A204.1 (cell line): ENCODE measurements around the gene PER3.

Source experiments
- FAIRE-seq: peaks from 2 replicates; lab custom pipeline; 2012; peaks lifted over from hg19 to GRCh38; lab: Jason Lieb, UNC

The PER3 gene

DNA sequence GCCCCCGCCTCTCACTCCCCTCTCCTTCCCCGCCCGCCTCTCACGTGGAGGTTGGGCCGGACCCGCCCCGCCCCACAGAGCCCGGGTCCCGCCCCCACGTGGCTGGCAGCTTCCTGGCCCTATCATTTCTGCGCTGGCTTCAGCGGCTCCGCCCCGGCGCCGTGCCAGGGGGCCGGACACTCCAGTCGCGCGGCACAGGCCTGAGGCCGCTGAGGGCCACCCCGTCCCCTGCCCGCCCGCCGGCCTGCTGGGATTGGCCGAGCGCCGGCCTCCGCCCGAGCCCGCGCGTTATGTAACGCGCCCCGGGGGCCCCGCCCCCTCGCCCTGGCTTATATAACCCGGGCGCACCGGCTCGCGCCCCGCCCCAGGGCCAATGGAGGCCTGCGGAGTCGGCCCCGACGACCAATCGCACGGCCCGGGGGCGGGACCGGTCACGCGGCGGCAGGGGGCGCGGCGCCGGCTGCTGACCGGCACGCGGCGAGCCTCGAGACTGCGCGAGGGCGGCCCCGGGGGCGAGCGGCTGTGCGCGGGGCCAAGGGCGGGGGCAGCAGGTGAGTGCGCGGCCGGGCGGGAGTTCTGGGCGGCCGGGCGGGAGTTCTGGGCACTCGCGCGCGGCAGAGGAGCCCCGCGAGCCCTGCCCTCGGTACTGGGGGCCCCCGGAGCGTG is at the start of gene PER3:
Gene PER3, plus strand, starts transcription at position 466 of the 666 bp plus-strand sequence. CDS start 587 bp downstream, outside the sequence.
- FAIRE-seq = no peak

DNA sequence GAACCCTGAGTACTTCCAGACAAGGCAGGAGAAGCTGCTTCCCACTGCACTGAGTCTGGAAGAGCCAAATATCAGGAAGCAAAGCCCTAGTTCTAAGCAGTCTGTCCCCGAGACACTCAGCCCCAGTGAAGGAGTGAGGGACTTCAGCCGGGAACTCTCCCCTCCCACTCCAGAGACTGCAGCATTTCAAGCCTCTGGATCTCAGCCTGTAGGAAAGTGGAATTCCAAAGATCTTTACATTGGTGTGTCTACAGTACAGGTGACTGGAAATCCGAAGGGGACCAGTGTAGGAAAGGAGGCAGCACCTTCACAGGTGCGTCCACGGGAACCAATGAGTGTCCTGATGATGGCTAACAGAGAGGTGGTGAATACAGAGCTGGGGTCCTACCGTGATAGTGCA is 46.0 kb upstream of the PER3 start:
- no peak for FAIRE-seq

DNA sequence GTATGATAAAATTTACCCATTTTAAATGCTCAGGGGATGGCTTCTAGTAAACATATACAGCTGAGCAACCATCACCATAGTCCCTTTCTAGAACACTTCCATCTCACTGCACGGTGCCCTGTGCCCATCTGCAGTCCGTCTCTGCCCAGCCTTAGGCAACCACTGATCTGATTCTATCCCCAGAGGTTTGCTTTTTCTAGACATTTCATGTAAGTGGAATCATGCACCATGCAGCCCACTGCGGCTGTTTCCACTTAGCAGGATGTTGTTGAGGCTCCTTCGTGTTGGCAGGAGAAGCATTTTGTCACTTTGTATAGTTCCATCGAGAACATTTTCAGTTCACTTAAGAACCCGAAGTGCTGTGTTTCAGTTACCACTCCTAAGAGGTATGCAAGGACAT is 40.7 kb upstream of the PER3 start:
- no peak for FAIRE-seq

DNA sequence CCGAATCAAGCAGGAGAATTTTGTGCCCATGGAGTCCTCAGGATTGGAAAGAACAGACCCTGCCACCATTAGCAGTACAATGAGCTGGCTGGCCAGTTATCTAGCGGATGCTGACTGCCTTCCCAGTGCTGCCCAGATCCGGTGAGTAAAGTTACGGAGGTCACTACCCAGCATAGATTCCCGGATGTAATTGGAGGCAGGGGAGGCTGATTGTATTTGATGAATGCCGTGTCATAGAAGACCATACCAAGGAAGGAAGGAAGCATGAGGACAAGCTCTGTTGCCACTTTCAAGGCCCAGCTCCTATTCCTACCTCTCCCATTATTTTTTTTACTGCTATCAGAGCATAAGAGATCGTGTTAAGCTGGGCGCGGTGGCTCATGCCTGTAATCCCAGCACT is 39.2 kb upstream of the PER3 start:
- no peak for FAIRE-seq

DNA sequence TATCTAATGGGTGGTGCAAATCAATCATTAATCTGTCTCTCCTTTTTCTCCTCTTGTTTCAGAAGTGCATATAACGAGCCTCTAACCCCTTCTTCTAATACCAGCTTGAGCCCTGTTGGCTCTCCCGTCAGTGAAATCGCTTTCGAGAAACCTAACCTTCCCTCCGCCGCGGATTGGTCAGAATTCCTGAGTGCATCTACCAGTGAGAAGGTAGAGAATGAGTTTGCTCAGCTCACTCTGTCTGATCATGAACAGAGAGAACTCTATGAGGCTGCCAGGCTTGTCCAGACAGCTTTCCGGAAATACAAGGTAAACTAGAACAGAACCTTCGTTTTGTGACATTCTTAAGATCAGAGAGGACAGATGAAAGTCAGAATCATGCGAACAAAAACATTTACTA is 38.3 kb upstream of the PER3 start:
- no peak for FAIRE-seq

DNA sequence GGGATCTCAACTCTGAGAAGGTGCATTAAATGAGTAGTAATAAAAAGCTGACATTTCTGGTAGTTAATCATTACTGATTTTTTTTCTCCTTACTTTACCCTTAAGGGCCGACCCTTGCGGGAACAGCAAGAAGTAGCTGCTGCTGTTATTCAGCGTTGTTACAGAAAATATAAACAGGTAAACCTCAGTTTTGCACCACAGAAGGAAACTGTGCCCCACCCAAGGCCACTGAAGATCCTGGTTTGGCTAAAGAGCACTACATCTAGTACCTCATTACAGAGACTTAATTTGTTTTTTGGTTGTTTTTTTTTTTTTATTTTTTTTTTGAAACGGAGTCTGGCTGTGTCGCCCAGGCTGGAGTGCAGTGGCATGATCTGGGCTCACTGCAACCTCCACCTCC is 36.5 kb upstream of the PER3 start:
- FAIRE-seq = no peak

DNA sequence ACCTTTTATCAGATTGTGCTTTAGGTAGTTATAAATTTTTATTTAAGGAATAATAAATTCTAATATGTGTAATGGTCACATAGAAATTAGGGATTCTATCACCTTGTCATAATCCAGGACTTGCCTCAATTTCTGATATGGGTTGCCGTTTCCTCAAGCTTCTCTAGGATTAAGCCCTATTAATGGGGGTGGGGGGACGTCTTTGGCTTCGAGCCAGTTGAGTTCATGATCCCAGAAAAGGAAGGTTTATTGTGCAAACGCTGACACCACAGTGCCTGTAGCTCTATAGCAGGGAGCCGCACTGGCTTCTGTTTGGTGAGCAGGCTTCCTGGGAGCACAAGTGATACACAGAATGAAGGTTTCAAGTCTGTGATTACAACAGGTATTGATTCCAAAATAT is 35.0 kb upstream of the PER3 start:
- FAIRE-seq = no peak

DNA sequence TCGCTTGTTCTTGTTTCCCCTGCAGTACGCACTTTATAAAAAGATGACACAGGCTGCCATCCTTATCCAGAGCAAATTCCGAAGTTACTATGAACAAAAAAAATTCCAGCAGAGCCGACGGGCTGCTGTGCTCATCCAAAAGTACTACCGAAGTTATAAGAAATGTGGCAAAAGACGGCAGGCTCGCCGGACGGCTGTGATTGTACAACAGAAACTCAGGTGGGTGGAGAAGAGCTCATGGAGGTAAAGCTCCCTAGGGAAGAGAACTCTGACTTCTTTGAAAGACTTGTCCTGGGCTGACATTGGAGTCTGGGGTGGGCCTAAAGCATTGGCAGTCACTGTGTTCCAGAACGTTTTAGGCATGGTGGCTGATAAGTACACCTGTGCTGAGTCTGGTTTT is 32.9 kb upstream of the PER3 start:
- no peak for FAIRE-seq

DNA sequence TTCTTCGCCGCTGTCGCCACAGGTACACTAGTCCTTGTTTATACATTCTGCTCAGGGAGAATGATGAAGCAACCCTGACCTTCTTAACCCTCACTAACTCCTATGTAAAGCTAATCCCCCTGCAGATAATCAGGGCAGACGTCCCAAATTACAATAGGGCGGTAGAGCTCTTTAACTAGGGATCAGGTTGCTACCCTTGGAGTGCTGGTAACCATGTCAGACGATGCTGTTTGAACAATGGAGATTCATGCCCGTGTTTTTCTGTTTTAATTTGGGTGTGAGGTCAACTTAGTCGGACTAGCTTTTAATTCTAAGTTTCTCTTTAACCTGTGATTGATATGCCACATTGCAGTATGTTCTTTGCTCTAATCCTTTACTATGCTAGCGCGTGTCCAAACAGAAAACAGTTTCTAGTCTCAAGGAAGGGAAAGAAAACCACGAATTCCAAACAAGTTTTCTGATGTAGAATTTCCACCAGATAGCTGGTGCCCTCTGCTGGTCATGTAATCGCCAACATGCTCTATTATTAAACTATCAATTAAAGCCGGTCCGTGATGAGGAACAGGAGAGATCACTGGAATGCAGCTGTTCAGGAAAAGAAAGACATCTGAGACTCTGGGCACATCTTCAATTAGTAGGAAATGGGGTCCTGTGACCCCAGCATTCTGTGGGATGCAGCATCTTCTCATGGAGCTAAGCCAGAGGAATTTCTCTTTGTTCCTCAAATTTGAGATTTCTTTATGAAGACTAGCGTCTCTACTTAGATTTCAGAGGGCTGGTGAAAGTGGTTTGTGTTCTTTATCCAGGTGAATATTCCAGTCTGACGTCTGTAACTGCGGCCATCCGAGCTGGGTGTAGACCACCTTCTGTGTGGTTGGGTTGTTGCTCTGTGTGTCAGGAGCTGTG is 31.3 kb upstream of the PER3 start:
- peak; percentile 96 for FAIRE-seq

DNA sequence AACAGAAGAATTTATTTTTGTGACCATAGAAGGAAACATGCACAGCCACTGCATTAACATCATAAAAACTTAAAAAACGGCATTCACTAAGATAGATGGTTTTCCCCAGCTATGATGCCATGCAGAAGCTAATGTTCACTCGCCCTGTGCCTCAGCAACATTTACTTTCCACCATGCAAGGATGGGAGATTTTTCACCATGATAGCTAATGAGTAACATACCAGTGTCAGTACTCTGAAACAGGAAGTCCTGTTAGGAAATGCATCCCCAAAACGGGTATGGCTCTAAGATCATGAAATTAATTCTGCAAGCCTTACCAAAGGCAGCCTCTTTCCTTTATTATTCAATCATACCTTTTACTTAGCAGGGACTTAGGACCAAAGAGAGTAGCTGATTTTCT is 30.4 kb upstream of the PER3 start:
- FAIRE-seq = no peak

DNA sequence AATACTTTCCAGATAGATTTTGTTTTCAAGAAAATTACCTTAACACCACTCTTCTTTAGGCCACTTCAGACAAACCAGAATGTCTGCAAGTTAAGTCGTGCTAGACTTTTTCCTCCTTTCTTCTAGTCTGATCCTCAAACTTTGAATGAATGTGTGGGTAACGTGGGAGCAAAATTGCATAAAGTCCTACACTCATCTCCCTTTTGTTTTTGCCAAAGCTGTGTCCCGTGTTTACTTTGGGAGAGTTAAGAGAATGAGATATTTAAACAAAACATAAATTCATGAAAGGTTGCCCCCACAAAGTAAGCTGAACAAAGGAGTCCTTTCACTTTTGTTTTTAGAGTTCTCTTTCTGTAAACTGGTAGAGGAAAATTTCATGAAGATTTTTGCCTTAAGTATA is 29.9 kb upstream of the PER3 start:
- no peak for FAIRE-seq

DNA sequence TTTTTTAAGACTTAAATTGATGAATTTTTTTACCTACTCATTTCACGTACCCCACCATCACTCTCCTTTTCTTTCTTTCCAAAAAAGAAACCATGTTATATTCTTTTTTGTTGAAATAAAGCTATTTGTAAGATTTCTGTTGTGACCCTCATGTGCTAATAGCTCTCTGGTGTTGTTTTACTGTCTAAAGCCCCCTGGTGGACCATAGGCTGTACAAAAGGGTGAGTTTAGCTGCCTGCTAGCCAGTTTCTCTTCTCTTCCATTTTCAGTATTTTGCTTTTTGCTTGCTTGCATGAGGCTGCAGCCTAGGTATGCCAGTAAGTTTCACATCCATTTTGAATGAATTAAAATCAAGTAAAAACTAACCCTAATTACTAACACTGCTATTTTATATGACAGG is 28.6 kb upstream of the PER3 start:
- FAIRE-seq = no peak

DNA sequence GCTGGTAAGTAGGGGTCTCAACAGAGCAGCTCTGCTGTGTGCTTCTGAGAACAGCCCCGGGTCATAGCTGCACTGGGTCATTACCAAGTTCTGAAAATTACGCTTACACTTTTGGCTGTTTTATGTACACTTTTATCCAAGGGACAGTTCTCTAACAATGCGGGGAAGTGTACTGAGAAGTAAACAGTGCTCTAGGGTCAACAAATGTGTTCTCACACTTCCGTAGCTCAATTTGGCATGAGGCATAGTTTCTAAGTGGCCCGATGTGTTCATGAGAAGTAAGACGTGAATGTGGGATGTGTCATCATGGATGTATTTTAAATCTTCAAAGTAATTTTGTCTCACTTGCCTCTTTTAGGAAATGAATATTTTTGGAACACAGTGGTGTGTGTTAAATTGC is 23.8 kb upstream of the PER3 start:
- no peak for FAIRE-seq

DNA sequence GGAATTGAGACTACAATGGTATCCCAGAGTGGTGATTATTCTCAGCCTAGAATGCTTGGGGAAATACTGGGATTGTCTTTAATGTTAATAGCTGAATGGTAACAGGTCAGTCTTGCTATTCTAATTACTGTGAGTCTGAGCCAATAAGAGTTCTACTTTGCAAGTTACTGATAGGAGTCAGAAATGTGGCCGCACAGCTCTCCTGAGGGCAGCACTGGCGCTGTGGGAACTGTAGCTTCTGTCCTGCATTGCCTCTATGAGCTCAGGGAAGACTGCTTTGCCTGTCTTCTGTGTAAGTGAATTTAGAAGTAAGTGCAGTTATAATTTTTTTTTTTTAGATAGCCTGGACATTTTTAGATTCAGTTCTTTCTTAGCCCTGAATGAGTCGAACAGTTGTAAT is 23.0 kb upstream of the PER3 start:
- no peak for FAIRE-seq

DNA sequence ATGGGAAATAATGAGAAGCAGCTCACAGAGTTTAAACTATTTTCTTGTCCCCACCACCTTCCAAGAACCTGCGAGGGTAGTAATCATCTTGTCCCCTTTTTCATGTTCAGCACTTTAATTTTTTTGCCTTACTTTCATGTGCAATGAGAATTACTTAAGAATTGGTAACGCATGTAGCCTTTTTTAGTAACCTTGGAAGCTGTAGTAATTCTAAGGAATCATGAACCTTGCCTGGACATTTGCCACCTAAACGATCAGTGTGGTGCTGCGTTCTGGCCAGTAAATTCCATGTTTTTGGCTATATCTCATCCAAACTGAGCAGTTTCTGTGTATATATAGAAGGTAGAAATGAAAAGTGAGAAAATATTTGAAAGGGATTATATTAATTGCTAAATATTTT is 16.9 kb upstream of the PER3 start:
- FAIRE-seq = no peak

DNA sequence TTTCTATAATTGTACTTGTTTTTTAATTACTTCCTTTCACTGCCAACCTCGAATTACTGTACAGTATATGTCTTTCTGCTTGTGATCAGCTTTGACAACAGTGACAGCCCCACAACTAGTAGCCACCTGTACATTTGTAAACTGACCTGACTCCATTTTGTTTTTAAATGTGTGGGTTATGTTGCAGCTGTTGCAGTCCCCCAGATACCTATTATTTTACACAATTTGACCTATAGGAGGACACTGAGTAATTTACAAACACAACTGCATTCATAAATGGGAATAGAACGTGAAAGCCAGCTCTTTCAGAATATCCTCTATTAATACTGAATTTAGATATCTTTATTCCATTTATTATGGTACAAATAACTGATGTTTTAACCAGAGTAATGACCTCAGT is 15.5 kb upstream of the PER3 start:
- FAIRE-seq = no peak

DNA sequence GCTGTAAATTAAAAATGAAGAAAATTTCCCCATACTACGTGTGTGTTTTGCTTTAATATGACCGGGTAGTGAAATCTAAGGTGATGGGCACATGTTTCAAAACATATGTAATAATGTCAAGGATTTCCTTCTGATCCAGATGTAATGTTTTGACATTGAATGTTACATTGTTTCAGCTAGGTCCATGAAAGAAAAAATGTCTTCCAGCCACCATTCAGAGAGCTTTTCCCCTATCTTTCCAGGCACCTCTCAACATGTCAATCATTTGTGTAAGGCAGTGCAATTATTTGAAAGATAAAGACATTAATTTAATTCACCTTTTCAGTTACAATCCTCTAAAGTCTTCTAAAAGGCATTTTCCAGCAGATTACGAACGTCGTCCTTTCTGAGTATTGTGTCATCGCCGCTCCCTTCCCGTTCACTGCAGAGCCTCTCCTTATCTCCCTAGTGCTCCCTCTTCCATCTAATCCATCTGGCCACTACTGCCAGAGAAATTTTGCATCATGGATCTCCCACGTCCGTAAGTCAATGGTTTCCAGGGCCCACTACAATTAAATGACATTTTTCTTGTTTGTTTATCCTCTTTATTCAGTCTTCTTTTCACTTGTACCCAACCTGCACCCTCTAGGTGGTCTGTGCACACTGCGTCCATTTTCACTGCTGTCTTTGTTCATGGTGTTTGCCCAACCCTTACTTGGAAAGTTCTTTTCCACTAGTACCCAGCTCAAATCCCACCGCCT is 14.2 kb upstream of the PER3 start:
- FAIRE-seq = no peak

DNA sequence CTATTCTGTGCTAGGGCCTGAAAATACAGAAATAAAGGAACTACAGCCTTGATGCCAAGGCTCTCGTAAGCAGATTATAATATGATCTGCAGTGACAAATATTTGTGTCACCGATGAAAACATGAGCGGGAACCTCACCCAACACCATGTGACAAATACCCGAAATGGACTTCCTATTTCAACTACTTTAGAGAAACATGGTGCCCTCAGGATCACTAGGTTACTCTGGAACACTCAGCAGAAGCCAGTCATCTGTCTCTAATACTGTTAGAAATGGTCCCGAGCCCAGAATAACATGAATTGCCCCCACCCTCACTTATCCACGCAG is 13.5 kb upstream of the PER3 start:
- FAIRE-seq = no peak

DNA sequence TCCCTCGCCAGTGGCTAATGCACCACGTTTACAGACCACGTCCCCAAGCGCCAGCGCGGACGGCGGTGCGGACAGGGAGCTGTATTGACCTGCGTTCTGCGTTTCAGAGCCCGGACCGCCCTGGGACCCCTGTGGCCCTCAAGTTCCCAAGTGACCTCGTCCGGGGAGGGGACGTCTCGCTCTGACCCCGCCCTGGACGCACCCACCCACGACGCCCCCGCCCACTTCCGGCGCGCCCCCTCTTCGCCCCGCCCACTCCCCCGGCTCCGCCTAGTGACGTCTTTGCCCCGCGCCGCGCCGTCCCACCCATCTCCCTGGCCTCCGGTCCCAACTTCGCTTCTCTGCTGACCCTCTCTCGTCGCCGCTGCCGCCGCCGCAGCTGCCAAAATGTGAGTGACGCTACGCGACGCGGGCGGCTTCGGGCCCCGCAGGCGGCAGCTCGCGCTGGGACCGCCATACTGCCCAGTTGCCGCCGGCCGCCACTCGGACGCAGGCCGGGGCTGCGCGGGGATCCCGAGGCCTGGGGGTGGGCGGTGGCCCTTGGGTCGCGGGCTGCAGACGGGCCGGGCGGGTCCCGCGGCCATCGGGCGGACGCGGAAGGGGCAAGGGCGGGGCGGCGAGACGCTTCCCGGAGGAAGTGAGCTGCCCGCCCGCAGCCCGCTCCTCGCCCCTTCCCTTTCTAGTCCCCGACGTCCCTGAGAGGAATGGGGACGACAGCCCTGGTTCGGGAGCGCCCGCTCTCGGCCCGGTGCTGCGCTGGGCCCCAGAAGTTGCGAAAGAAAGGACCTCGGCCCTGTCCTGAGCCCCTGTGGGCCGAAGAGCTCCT is 12.9 kb upstream of the PER3 start, which contains the start of gene VAMP3:
Gene VAMP3, plus strand, starts transcription at position 300 of the 826 bp plus-strand sequence. Its CDS starts 88 bp downstream, at position 388.
- FAIRE-seq = no peak

DNA sequence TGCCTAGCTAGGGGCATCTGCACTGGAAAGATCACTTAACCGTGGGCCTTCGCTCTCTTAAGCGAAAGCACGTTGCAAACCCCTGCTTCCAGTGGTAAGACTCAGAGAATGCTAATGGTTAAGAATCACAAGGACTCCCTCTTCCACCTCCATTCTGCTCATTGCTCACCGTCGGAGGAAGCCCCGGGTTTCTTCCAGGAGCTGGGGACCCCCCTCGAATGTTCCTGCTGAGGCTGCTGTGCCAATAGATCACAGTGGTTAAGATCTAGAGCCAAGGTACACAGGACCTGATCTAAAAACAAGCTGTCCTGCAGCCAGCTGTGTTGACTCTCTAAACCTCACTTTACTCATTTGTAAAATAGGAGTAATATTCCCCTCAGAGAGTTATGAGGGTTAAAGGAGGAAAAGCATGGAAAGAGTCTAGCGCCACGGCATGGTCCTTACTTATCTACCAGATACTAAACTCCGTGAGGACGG is 12.2 kb upstream of the PER3 start:
- no peak for FAIRE-seq

DNA sequence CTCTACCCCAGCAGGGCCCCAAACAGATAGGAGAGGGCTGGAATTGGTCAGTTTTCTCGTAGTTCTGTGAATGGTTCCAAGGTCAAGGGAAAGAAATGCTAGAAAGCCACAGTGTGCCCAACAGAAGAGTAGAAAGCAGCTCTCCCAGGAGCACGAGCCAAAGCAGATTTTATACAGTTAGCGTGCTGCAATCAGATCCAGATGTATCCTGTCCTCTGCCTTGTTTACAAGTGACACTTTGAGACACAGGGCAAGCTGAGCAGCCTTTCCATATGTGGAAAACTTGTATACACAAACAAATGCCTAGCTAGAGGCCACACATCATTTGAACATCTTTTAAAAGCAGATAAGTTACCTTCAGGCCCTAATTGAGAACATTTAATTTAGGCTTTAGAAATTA is 6.5 kb upstream of the PER3 start:
- FAIRE-seq = no peak

DNA sequence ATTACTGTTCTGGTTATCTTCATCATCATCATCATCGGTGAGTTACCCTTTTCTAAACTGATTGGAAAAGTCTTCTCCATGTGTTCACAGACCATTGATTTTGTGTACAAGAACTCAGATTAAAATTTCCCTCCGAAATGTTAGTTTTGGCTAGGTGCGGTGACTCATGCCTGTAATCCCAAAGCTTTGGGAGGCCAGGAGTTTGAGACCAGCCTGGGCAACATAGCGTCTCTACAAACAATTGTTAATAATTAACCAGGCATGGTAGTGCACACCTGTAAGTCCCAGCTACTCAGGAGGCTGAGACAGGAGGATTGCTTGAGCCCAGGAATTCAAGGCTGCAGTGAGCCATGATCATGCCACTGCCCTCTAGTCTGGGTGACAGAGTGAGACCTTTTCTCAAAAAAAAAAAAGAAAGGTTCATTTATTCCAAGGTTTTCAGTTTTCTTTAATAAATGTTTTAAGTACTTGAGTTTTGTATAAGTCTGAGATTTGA is 5.9 kb upstream of the PER3 start:
- FAIRE-seq = no peak
